Breast epithelium (tissue), 3 donors: ENCODE results near the gene BMP2K.
A peak's percentile ranks its signal among the peaks of the same experiment; 100 is the strongest.

Experiments
- POLR2A ChIP-seq: fragments of 450-650 bp; IDR thresholded peaks from one replicate; pipeline ENCODE4 v1.6.1; 2016; ENCODE audit warnings: antibody characterized with exemption, mild to moderate bottlenecking, moderate library complexity
- POLR2AphosphoS5 ChIP-seq, 3 donors: sonication (generic); formaldehyde crosslinking; IDR thresholded peaks; one replicate each; pipeline ENCODE4 v1.6.1; 2017; ENCODE audit warnings: antibody characterized with exemption in 3 of 3
- TF ChIP-seq, protein P1 (sequence below), 3 donors: fragments of 450-650 bp; IDR thresholded peaks; one replicate each; pipeline ENCODE4 v1.5.1; 2016 to 2017; ENCODE audit warnings: antibody characterized with exemption in 3 of 3, mild to moderate bottlenecking in 3 of 3, moderate library complexity in 3 of 3

DNA sequence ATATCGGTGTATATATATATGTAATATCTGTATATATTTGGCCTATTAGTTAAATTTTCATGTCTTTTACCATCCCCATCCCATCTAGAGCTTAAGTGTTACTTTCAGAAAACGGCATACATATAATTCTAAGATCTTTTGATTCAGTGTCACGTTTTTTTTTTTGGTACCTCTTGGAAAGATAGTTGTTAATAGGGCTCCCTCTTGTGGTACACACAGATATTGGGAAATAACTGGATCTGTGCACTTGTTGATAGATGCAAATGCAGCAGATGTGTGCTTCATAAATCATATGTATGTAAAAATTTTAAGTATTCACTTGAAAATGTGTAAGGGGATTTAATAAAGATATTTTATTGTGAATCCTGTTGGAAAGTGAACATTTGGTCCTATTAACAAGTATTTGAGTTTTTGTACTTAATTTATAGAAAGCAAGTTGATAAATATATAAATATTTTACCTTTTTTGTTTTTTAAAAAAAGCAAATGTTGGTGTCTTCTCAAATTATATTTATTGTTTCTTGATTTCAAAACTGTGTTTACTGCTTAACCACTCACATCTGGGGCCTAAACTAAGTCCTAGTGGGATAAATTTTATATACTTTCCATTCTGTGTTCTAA, 88.4 kb downstream of the BMP2K start:
- TF ChIP-seq, protein P1, sequence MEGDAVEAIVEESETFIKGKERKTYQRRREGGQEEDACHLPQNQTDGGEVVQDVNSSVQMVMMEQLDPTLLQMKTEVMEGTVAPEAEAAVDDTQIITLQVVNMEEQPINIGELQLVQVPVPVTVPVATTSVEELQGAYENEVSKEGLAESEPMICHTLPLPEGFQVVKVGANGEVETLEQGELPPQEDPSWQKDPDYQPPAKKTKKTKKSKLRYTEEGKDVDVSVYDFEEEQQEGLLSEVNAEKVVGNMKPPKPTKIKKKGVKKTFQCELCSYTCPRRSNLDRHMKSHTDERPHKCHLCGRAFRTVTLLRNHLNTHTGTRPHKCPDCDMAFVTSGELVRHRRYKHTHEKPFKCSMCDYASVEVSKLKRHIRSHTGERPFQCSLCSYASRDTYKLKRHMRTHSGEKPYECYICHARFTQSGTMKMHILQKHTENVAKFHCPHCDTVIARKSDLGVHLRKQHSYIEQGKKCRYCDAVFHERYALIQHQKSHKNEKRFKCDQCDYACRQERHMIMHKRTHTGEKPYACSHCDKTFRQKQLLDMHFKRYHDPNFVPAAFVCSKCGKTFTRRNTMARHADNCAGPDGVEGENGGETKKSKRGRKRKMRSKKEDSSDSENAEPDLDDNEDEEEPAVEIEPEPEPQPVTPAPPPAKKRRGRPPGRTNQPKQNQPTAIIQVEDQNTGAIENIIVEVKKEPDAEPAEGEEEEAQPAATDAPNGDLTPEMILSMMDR (IDR thresholded peaks at IDR 0.05) = peak; percentile 61 to 85 (median 72)
- TF ChIP-seq POLR2AphosphoS5 (IDR thresholded peaks at IDR 0.05) (no peak), POLR2A (no peak)
